WTC11 (cell line): ENCODE measurements around the gene NSG1. TPM values are rescaled to one million over a fixed set of nuclear protein-coding genes. Genes with fewer than 3 reads are reported as not detected.
A peak's percentile ranks its signal among the peaks of the same experiment; 100 is the strongest.

Experiments
- ATAC-seq: fragments of 200-7000 bp; cut with Tn5 transposase; 2 replicates; pipeline ENCODE4 v1.10.0; 2021; ENCODE audit warnings: mild to moderate bottlenecking, moderate library complexity
- CTCF ChIA-PET: fragments of 300-600 bp; sonication (Branson Sonifier 250); formaldehyde crosslinking; loops from one replicate; lab custom pipeline; 2021; ENCODE audit warnings: antibody characterized with exemption; lab: Charles Lee
- POLR2A ChIA-PET: fragments of 350-600 bp; sonication (Branson Sonifier 250); formaldehyde crosslinking; loops from one replicate; lab custom pipeline; 2021; ENCODE audit warnings: antibody characterized with exemption; lab: Charles Lee
- DNase-seq: peaks from one replicate; pipeline ENCODE4 v3.0.0; 2021; ENCODE audit warnings: low spot score
- H3K27ac Mint-ChIP-seq: 2 replicates; pipeline ENCODE4 v1.8.0; 2021; ENCODE audit warnings: mixed read lengths
- H3K27me3 Mint-ChIP-seq: 2 replicates; pipeline ENCODE4 v1.8.0; 2021; ENCODE audit warnings: low read depth, mild to moderate bottlenecking, moderate library complexity, mixed read lengths
- H3K36me3 Mint-ChIP-seq: 2 replicates; pipeline ENCODE4 v1.8.0; 2021; ENCODE audit warnings: mixed read lengths
- H3K4me1 Mint-ChIP-seq: 2 replicates; pipeline ENCODE4 v1.8.0; 2022; ENCODE audit warnings: mixed read lengths
- H3K4me3 Mint-ChIP-seq: 2 replicates; pipeline ENCODE4 v1.8.0; 2021; ENCODE audit warnings: mild to moderate bottlenecking, moderate library complexity, mixed read lengths
- H3K9me3 Mint-ChIP-seq: 2 replicates; pipeline ENCODE4 v1.8.0; 2021; ENCODE audit warnings: mixed read lengths
- GABPB1 ChIP-seq: sonication (generic); formaldehyde crosslinking; IDR thresholded peaks from 2 replicates; pipeline ENCODE4 v1.8.1; 2023; ENCODE audit warnings: mild to moderate bottlenecking, missing genetic modification reagents
- GTF2I ChIP-seq: fragments of 250-450 bp; sonication (Bioruptor Pico); conservative IDR thresholded peaks from 2 replicates; pipeline ENCODE4 v1.4.0; 2021; ENCODE audit warnings: mild to moderate bottlenecking
- IRF2 ChIP-seq: sonication (generic); formaldehyde crosslinking; IDR thresholded peaks from 2 replicates; pipeline ENCODE4 v1.8.0; 2022; ENCODE audit warnings: low read depth, missing genetic modification reagents, borderline replicate concordance
- KAT7 ChIP-seq: sonication (generic); formaldehyde crosslinking; IDR thresholded peaks from 2 replicates; pipeline ENCODE4 v1.8.1; 2023; ENCODE audit warnings: missing genetic modification reagents, mild to moderate bottlenecking, borderline replicate concordance
- MXD4 ChIP-seq: fragments of 250-450 bp; sonication (Bioruptor Pico); IDR thresholded peaks from 2 replicates; pipeline ENCODE4 v1.8.0; 2021; ENCODE audit warnings: mild to moderate bottlenecking, moderate library complexity, borderline replicate concordance
- MYBL2 ChIP-seq: sonication (generic); formaldehyde crosslinking; IDR thresholded peaks from 2 replicates; pipeline ENCODE4 v1.8.1; 2023; ENCODE audit warnings: mild to moderate bottlenecking, moderate library complexity, missing genetic modification reagents
- NR1H2 ChIP-seq: sonication (generic); formaldehyde crosslinking; IDR thresholded peaks from 2 replicates; pipeline ENCODE4 v1.9.0; 2021; ENCODE audit warnings: mild to moderate bottlenecking, moderate library complexity, missing genetic modification reagents
- RELA ChIP-seq: sonication (generic); formaldehyde crosslinking; IDR thresholded peaks from 2 replicates; pipeline ENCODE4 v1.8.1; 2022; ENCODE audit warnings: missing genetic modification reagents, mild to moderate bottlenecking, borderline replicate concordance
- SP1 ChIP-seq: sonication (generic); formaldehyde crosslinking; conservative IDR thresholded peaks from 2 replicates; pipeline ENCODE4 v1.8.1; 2022; ENCODE audit warnings: missing genetic modification reagents
- STAT6 ChIP-seq: sonication (generic); formaldehyde crosslinking; conservative IDR thresholded peaks from 2 replicates; pipeline ENCODE4 v1.8.1; 2023; ENCODE audit warnings: mild to moderate bottlenecking, low read depth, missing genetic modification reagents, moderate library complexity
- total RNA-seq: library from RNA; stranded (reverse); gene quantifications from 3 replicates; pipeline ENCODE4 v1.2.3, GENCODE V29; 2021
- TF ChIP-seq, protein P1 (sequence below): fragments of 200-600 bp; IDR thresholded peaks from 2 replicates; pipeline ENCODE4 v1.8.0; 2022; ENCODE audit warnings: antibody characterized with exemption
- TF ChIP-seq, protein P2 (sequence below): sonication (generic); formaldehyde crosslinking; IDR thresholded peaks from 2 replicates; pipeline ENCODE4 v1.8.0; 2022; ENCODE audit warnings: mild to moderate bottlenecking, missing genetic modification reagents
- TF ChIP-seq, protein P3 (sequence below): sonication (generic); formaldehyde crosslinking; IDR thresholded peaks from 2 replicates; pipeline ENCODE4 v1.8.1; 2022; ENCODE audit warnings: low read depth, missing genetic modification reagents, borderline replicate concordance
- TF ChIP-seq, protein P4 (sequence below): sonication (generic); formaldehyde crosslinking; IDR thresholded peaks from 2 replicates; pipeline ENCODE4 v1.8.1; 2023; ENCODE audit warnings: mild to moderate bottlenecking, missing genetic modification reagents, moderate library complexity

NSG1 gene
- total RNA-seq, 1 experiment from 2014 or later: 24.2 TPM

DNA sequence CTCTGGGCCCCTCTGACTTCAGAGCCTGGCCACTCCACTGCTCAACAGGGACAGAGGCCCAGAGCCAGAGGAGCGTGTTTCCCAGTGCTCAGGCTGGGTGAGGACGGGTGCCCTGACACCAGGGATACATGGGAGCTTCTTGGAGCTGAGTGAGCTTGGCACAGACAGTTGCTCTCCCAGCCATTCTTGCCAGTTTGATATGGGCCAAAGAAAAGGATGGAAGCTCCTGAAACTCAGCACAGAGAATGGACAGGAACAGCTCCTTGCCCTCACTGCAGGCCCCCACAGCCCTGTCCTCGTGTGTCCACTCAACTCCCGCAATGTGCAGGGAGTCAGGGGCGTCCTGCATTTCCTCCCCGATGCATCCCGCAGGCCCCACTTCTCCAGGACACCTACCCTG is 38.8 kb downstream of the NSG1 start:
- peaks cover 11% of the 10 kb centered on the region for H3K36me3 Mint-ChIP-seq
- POLR2A ChIA-PET: no interaction called here
- H3K9me3 Mint-ChIP-seq: no peaks in the 10 kb centered on the region
- DNase-seq (peak; percentile 4), ATAC-seq (no peak)
- CTCF ChIA-PET: interaction anchor here (0.5 to 3.7 kb wide), 4 partner anchors 30 to 960 kb away, joined by 3 to 18 read pairs (median 6); no protein-coding TSS in a partner anchor
- peaks cover 65% of the 10 kb centered on the region for H3K4me1 Mint-ChIP-seq
- 0 out of 2 replicates have a peak overlapping the region, but pooled peaks have one; percentile 40 for H3K27ac Mint-ChIP-seq
- peaks cover 8% of the 10 kb centered on the region for H3K27me3 Mint-ChIP-seq
- TF ChIP-seq MYBL2 (CRISPR knock-in tag): no peak
- TF ChIP-seq MXD4 (CRISPR knock-in tag): no peak
- no peak for TF ChIP-seq RELA (CRISPR knock-in tag)
- TF ChIP-seq KAT7 (CRISPR knock-in tag): no peak
- no peak for TF ChIP-seq GTF2I (CRISPR knock-in tag)
- TF ChIP-seq GABPB1: no peak
- TF ChIP-seq SP1: no peak
- TF ChIP-seq, protein P1, sequence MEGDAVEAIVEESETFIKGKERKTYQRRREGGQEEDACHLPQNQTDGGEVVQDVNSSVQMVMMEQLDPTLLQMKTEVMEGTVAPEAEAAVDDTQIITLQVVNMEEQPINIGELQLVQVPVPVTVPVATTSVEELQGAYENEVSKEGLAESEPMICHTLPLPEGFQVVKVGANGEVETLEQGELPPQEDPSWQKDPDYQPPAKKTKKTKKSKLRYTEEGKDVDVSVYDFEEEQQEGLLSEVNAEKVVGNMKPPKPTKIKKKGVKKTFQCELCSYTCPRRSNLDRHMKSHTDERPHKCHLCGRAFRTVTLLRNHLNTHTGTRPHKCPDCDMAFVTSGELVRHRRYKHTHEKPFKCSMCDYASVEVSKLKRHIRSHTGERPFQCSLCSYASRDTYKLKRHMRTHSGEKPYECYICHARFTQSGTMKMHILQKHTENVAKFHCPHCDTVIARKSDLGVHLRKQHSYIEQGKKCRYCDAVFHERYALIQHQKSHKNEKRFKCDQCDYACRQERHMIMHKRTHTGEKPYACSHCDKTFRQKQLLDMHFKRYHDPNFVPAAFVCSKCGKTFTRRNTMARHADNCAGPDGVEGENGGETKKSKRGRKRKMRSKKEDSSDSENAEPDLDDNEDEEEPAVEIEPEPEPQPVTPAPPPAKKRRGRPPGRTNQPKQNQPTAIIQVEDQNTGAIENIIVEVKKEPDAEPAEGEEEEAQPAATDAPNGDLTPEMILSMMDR: no peak
- no peak for TF ChIP-seq STAT6 (CRISPR knock-in tag)
- TF ChIP-seq NR1H2 (CRISPR knock-in tag): no peak
- TF ChIP-seq, protein P2, sequence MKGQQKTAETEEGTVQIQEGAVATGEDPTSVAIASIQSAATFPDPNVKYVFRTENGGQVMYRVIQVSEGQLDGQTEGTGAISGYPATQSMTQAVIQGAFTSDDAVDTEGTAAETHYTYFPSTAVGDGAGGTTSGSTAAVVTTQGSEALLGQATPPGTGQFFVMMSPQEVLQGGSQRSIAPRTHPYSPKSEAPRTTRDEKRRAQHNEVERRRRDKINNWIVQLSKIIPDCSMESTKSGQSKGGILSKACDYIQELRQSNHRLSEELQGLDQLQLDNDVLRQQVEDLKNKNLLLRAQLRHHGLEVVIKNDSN (CRISPR knock-in tag): no peak
- TF ChIP-seq, protein P3, sequence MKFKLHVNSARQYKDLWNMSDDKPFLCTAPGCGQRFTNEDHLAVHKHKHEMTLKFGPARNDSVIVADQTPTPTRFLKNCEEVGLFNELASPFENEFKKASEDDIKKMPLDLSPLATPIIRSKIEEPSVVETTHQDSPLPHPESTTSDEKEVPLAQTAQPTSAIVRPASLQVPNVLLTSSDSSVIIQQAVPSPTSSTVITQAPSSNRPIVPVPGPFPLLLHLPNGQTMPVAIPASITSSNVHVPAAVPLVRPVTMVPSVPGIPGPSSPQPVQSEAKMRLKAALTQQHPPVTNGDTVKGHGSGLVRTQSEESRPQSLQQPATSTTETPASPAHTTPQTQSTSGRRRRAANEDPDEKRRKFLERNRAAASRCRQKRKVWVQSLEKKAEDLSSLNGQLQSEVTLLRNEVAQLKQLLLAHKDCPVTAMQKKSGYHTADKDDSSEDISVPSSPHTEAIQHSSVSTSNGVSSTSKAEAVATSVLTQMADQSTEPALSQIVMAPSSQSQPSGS (CRISPR knock-in tag): no peak
- H3K4me3 Mint-ChIP-seq: no peak overlapping the region

DNA sequence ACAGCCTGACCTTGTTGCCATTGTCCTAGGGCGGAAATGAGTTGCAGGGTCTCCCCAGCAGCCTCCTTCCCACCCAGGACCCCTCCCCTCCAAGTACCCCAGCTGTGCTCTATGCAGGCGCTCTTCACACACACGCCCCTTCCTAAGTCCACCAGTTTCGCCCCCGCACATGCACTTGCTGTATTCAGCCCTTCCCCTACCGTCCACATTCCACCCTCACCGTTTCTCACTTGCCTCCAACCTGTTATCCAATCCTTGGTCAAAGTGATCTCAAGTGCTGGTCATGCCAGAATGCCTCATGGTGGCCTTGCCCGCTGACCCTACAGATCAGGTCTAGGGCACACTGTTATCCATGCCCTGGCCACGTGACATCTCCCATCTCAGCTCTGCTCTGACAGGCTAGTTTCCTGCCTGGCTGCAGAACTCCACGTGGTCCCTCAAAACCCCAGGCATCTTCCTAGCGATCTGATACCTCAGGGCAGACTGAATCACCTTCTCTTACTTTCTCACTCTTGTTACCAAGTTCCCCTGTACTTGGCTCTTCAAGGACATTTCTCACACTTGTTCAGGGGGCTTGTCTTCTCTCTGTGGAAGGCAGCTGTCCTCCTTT is 39.7 kb downstream of the NSG1 start:
- CTCF ChIA-PET: interaction anchor here (0.7 to 3.7 kb wide), 6 partner anchors 19 to 352 kb away, joined by 3 to 18 read pairs (median 5); no protein-coding TSS in a partner anchor
- peak; percentile 4; the same call in 1 of the 2 replicates for ATAC-seq
- Mint-ChIP-seq H3K36me3 (peaks cover 4% of the 10 kb centered on the region), H3K4me1 (peaks cover 69% of the 10 kb centered on the region), H3K27me3 (peaks cover 8% of the 10 kb centered on the region), H3K9me3 (no peaks in the 10 kb centered on the region), H3K27ac (peak overlapping the region; percentile 67), H3K4me3 (no peak overlapping the region)
- TF ChIP-seq, protein P4, sequence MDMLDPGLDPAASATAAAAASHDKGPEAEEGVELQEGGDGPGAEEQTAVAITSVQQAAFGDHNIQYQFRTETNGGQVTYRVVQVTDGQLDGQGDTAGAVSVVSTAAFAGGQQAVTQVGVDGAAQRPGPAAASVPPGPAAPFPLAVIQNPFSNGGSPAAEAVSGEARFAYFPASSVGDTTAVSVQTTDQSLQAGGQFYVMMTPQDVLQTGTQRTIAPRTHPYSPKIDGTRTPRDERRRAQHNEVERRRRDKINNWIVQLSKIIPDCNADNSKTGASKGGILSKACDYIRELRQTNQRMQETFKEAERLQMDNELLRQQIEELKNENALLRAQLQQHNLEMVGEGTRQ: peak; percentile 67
- no peak for TF ChIP-seq IRF2
- DNase-seq: no peak
- POLR2A ChIA-PET: no interaction called here
